Cardiac septum (tissue), 1 donor: ENCODE data around the gene HOXC11. TPM values are rescaled to one million over a fixed set of nuclear protein-coding genes. Genes with fewer than 3 reads are reported as not detected.

ENCODE experiments used
- DNase-seq: peaks from one replicate; pipeline ENCODE4 v3.0.0-alpha.2; 2020; ENCODE audit warnings: low spot score
- intact Hi-C: fragments of 100-400 bp; cut with DNase I; formaldehyde crosslinking; loops from one replicate; pipeline ENCODE4 v1.14.0; 2022
- total RNA-seq: library from RNA; stranded (reverse); fragmentation: NEBNext Ultra II Directional; extraction: Animal tissue kit (Norgen Biotek cat#: 25700); gene quantifications from one replicate; pipeline ENCODE4 v1.2.1, GENCODE V29; 2021
- donor health status: DM: no; HTN: no; CAD: no.

Gene HOXC11
- total RNA-seq, 1 donor from 2014 or later: not detected

GRCh38 chr12:54004063-54004840 is 31.3 kb downstream of the HOXC11 start:
- DNase-seq: no peak
- intact Hi-C loops: no loop called here

- DNase-seq: no peak
- intact Hi-C loops: no loop called here
Measured at GRCh38 chr12:54004841-54005530, 32.1 kb downstream of the HOXC11 start.

- DNase-seq: no peak
- intact Hi-C loops: no loop called here
Measured at GRCh38 chr12:54005531-54005852, 32.6 kb downstream of the HOXC11 start.

DNA sequence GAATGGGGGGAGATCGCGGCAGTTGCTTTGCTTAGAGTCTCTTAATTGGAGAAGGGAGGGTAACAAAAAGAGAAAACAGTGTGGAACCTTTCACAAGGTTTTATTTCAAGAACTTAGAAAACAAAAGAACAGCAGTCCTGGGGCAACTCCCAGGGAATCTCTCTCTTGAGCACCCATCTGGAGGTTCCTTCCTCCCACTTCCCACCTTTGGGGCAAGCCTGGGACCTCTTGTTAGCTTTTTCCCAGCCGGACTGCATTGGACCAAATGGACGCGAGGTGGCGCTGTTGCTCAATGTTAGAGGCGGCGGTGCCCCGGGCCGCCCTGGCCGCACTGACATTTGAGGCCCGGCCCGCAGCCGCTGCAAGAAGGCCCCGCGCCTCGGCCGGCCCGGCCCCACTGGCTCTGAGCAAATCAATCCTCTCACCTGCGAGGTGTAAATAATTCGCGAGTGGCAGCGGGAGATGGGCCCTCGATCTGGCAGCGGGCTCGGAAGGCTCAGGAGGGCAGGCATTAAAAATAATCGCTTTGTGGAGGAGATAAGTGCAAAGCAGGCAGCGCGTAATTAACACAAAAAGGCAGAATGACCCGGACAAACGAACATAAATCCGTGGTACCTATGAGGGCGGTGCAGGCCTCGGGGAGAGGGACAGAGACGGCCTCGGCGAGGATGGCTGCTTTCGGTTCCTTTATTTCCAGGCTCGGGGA is 33.1 kb downstream of the HOXC11 start:
- DNase-seq: peak; percentile 94

GRCh38 chr12:54006559-54007220 is 33.8 kb downstream of the HOXC11 start:
- DNase-seq: no peak
- intact Hi-C loops: loop anchor here (2.0 kb wide), 1 partner anchor 194 kb away; no protein-coding TSS in a partner anchor

More for the DNA sequence above, 33.1 kb downstream of the HOXC11 start:
- intact Hi-C loops: loop anchor here (2.0 kb wide), 1 partner anchor 195 kb away; no protein-coding TSS in a partner anchor

DNA sequence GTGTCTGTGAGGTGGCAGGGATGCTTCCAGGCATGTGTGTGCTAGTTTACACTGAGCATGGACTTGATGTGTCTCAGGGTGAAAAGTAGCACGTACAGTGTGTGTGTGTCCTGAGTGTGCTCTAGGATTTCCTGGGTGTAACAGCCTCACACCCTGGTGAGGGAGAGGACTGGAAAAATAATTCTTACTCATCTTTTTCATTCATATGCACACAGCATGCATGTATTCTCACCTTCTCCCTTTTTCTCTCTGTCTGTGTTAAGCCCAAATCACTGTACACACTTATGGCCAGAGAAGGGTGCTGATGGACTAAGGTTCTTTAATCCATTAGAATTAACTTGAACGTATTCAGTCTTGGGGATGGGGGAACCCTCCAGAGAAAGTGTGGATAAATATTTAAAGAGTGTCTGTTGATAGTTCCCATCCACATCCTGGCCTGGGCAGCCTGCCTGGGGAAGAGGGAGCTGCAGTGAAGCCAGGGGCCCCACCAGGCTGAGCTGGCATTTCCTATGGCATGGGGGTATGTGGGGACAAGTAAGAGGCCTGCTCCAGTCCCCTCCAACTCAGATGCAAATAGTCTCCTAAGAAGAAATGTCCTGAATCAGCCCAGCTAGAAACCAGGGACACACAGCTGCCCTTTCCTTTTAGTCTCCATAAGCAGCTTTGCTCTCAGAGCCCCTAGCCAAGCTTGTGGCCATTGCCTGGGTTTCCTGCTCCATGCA is 34.8 kb downstream of the HOXC11 start:
- DNase-seq: no peak
- intact Hi-C loops: loop anchor here (2.0 kb wide), 1 partner anchor 193 kb away; no protein-coding TSS in a partner anchor

DNA sequence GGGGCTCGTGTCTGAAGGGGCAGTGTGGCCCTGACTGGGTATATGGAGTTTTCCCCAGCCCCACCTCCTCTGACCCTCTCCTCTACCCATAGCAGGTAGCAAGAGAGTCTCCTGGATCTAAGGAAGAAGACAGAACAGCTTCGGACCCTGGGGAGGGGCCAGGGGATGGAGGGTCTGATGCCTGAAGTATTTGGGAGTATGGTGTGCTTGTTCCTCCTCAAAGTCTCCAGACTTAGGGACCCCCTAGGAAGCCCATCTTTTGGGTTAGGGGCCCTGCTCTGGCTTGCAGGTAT is 35.3 kb downstream of the HOXC11 start:
- DNase-seq: no peak
- intact Hi-C loops: no loop called here

DNA sequence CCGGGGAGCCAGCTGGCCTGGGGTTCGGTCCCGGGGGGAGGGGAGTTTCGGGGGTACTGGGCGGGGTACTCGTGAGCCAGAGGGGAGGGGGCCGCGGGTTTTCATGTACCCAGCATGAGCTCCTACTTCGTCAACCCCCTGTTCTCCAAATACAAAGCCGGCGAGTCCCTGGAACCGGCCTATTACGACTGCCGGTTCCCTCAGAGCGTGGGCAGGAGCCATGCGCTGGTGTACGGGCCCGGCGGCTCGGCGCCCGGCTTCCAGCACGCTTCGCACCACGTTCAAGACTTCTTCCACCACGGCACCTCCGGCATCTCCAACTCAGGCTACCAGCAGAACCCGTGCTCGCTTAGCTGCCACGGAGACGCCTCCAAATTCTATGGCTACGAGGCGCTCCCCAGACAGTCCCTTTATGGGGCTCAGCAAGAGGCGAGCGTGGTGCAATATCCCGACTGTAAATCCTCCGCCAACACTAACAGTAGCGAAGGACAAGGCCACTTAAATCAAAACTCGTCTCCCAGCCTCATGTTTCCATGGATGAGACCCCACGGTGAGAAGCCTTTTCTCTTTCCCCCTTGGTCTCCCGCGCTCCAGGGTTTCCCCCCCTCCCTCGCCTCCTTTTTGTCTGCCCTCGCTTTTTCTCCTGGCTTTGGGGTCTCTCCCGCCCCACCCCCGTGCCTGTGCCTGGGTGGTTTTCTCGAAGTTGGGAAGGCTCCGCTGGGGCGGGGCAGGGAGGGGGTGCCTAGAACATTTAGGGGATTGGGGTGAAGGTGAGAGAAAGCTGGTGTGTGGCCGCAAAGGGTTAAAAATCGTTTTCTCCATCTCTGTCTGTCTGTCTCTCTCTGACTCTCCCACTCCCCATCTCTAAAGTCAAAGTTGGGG is 36.5 kb downstream of the HOXC11 start:
- no peak for DNase-seq

DNA sequence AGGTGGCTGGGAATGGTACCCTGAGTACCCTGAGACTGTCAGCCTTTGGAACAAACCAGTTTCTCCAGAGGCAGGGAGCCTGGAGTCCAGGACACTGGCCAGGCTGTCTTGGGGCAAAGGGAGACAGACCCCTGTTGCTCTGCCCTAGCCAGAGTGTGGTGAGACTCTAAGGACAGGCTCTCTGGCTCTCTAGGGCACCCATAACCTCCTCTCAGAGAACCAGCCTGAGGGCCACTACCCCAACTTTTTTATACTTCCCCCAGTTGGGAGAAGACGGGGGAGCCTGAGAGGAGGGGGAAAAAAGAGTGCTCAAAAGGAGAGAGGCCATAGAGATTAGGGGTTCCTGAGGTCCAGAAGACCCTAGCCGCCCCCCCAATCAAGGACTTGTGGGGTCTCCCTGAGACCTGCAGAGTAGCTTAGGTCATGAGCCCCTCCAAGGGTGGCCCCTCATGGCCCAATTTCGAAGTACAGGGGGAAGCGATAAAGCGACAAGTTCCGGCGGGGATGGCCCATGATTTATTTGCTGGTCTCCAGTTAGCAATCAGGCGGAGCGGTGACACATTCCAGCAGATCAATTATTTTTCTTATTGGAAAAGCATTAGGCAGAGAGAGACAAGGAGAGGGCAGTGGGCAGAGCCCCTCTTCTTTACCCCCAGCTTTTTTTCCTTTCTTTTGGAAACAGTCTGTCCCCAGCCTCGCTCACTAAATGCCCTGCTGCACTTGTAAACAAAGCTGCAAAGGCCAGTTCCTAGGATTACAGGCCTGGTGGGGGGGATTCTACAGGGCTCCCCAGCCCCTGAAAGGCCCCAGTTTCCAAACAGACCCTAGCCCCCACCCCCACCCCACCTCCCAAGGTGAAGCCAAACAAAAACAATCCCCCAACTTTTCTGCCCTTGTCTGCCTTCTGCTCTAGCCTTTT is 37.4 kb downstream of the HOXC11 start:
- DNase-seq: no peak
- intact Hi-C loops: no loop called here

More for the DNA sequence above, 36.5 kb downstream of the HOXC11 start:
- intact Hi-C loops: no loop called here

DNA sequence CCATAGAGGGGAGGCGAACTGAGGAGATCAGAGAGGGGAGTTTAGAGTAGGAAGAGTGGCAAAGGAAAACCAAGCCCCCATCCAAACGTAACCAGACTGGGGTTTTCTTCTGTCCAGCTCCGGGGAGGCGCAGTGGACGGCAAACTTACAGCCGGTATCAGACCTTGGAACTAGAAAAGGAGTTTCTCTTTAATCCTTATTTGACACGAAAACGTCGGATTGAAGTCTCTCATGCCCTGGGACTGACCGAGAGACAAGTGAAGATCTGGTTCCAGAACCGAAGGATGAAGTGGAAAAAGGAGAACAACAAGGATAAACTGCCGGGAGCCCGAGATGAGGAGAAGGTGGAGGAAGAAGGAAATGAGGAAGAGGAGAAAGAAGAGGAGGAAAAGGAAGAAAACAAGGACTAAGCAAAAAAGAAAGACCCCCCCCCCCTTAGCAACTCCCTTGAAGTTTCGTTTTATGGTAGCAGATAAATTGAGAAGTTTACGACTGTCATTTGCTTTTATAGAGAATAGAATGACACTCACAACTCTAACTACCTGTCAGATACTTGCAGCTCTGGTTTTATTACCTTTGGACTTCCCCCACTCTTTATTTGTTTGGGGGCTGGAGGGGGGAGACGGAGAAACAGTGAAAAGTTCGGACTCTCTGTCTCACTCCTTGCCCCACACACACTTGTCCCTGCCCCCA is 38.2 kb downstream of the HOXC11 start:
- intact Hi-C loops: no loop called here
- no peak for DNase-seq

DNA sequence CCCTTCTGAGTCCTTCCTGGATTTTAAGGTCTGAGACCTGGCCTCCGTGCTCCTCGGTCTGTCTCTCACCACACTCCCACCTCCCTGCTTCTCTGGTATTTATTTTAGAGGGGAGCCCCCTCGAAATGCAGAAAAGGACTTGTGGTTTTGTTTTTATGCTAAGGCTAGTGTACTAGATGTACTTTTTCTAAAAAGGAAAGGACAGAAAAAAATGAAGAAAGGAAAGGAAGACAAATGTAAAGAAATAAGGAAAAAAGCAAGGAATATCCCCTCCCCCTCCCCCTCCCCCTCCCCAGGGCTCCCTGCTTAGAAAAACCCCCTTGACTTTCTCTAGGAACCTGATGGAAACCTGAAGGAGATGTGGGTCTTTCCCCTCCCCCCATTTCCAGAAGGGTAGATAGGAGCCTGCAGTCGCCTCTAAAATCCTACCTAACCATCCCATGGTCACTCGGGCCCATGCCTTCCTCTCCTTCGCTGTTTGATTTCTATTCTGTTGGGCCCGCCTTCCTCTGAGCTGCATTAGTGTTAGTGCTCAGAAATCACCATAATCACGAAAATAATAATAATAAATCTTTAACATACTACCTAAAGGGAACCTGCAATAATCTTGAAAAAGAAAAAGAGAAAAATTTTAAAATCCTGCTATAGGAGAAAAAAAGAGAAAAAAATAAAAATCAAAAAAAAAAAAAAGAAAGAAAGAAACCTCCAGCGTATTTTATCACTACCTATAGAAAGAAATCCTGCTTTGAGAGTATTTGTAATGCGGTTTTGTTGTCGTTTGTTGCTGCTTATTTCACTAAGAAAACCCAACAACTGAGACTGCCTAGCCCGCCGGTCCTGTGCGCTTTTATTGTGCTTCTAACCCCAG is 39.0 kb downstream of the HOXC11 start:
- DNase-seq: no peak
- intact Hi-C loops: no loop called here

GRCh38 chr12:54012631-54013409 is 39.9 kb downstream of the HOXC11 start:
- DNase-seq: no peak
- intact Hi-C loops: no loop called here

- intact Hi-C loops: no loop called here
- no peak for DNase-seq
Measured at GRCh38 chr12:54014377-54015017, 41.6 kb downstream of the HOXC11 start.

DNA sequence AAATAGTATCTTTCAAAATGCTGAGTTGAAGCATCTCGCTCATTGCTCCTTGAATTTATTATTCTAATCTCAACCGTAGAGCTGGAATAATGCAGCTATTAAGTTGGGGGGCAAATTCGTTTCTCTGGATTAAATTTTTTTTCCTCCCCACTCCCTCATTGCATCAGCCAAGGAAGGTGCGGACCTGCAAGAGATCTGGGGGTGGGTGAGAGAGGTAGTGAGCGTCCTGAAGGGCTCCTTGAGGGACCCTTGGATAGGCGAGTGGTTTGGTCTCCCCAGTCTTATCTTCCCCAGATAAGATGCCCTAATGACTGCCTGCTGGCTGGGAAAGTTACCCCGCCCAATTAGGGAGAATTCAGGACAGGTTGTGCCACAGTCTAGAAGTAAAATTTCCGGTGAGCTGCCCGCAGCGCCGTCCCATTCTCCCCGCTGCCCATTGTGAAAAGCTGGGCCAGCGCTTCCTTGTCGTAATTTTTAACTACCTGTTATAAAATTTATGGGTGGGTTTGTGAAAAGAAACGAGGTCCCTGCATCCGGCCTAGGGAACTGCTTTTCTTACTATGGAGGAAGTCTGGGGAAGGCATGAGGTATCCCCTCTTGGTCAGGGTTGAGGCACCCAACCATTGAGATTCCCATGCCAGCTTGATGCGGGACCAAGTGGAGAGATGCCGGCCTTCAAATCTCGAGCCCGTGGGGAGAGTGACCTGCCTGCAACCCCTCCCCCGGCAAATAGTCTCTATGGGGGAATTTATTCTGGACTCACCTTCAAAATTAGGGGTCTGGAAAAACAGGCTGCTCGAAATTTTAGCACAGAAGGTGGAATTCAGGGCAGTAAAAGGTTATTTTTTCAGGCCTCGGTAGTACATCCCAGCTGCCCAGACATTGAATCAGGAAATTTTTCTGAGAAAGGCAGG is 42.3 kb downstream of the HOXC11 start:
- no peak for DNase-seq
- intact Hi-C loops: no loop called here
